GM12878 (cell line): ENCODE measurements around the gene LMAN2L. TPM values are rescaled to one million over a fixed set of nuclear protein-coding genes. Genes with fewer than 3 reads are reported as not detected.

Experiments
- ATAC-seq: fragments of 200-7000 bp; cut with Tn5 transposase; 3 replicates; pipeline ENCODE4 v1.9.1; 2020; ENCODE audit warnings: mild to moderate bottlenecking, moderate library complexity
- BruUV-seq: library from RNA; stranded (reverse); fragments of 400-500 nt; replicated peaks from 2 replicates; lab custom pipeline; 2021; lab: Mats Ljungman, UMichigan
- CTCF ChIA-PET: fragments of 300-600 bp; sonication (Branson Sonifier 250); formaldehyde crosslinking; extraction: SDS; loops from one replicate; lab custom pipeline; 2021; ENCODE audit warnings: inconsistent platforms; lab: Yijun Ruan, JAX
- POLR2A ChIA-PET: fragments of 350-600 bp; formaldehyde crosslinking; extraction: SDS; loops from one replicate; lab custom pipeline; 2021; ENCODE audit warnings: inconsistent platforms; lab: Charles Lee
- RAD21 ChIA-PET: fragments of 300-600 bp; sonication (Branson Sonifier 250); formaldehyde crosslinking; loops from one replicate; lab custom pipeline; 2023; ENCODE audit warnings: antibody characterized with exemption; ENCODE audit not compliant: unreplicated experiment; lab: Charles Lee
- SMC1A ChIA-PET: fragments of 300-600 bp; sonication (Branson Sonifier 250); formaldehyde crosslinking; loops from one replicate; lab custom pipeline; 2023; ENCODE audit not compliant: unreplicated experiment, uncharacterized antibody; lab: Charles Lee
- DNase-seq: peaks from one replicate; pipeline ENCODE4 v3.0.0-alpha.2; 2011; ENCODE audit warnings: low read depth, low spot score
- FAIRE-seq: peaks from 3 replicates; lab custom pipeline; 2011; peaks lifted over from hg19 to GRCh38; lab: Jason Lieb, UNC
- H2AFZ ChIP-seq: 2 replicates; pipeline ENCODE4 v1.6.0; 2011; ENCODE audit warnings: low read depth, low read length, control low read depth; ENCODE audit not compliant: control insufficient read depth
- H3K27ac ChIP-seq: 2 replicates; pipeline ENCODE4 v1.5.1; 2011; ENCODE audit warnings: control low read depth; ENCODE audit not compliant: control insufficient read depth, insufficient read depth
- H3K27me3 ChIP-seq, 2 experiments: replicated peaks in 1 of 2; 2 replicates each; pipeline versions ENCODE4 v1.6.0 to v1.6.1; 2011; ENCODE audit warnings: low read length in 1 of 2; ENCODE audit not compliant: control insufficient read depth in 2 of 2, insufficient read depth in 2 of 2
- H3K36me3 ChIP-seq, 2 experiments: 2 replicates each; pipeline ENCODE4 v1.5.1; 2011; ENCODE audit warnings: low read length in 1 of 2; ENCODE audit not compliant: control insufficient read depth in 2 of 2, insufficient read depth in 2 of 2
- H3K4me1 ChIP-seq: 2 replicates; pipeline ENCODE4 v1.6.1; 2011; ENCODE audit warnings: mild to moderate bottlenecking, low read length, moderate library complexity, mixed read lengths; ENCODE audit not compliant: control insufficient read depth, insufficient read depth
- H3K4me2 ChIP-seq: 2 replicates; pipeline ENCODE4 v1.6.0; 2011; ENCODE audit warnings: control low read depth; ENCODE audit not compliant: control insufficient read depth, insufficient read depth
- H3K4me3 ChIP-seq: fragments of 200-600 bp; sonication (generic); 2 replicates; pipeline ENCODE4 v1.5.1; 2016
- H3K79me2 ChIP-seq: 2 replicates; pipeline ENCODE4 v1.6.0; 2011; ENCODE audit warnings: low read length; ENCODE audit not compliant: control insufficient read depth, insufficient read depth
- H3K9ac ChIP-seq: 2 replicates; pipeline ENCODE4 v1.8.0; 2011; ENCODE audit warnings: low read length, control low read depth, mixed read lengths; ENCODE audit not compliant: control insufficient read depth, insufficient read depth
- H3K9me3 ChIP-seq: replicated peaks from 3 replicates; pipeline ENCODE4 v1.5.1; 2011; ENCODE audit warnings: mild to moderate bottlenecking, low read length; ENCODE audit not compliant: control insufficient read depth, insufficient read depth
- H4K20me1 ChIP-seq: 2 replicates; pipeline ENCODE4 v1.6.0; 2011; ENCODE audit not compliant: control insufficient read depth, insufficient read depth
- ATF2 ChIP-seq: IDR thresholded peaks from 2 replicates; pipeline ENCODE4 v1.6.1; 2012; ENCODE audit warnings: low read length, inconsistent platforms
- CHD4 ChIP-seq: fragments of 200-600 bp; sonication (generic); IDR thresholded peaks from 2 replicates; pipeline ENCODE4 v1.6.1; 2016; ENCODE audit warnings: mild to moderate bottlenecking
- EED ChIP-seq: sonication (generic); IDR thresholded peaks from 2 replicates; pipeline ENCODE4 v1.6.1; 2016; ENCODE audit warnings: antibody characterized with exemption, low read depth
- MEF2B ChIP-seq: fragments of 450-650 bp; IDR thresholded peaks from 2 replicates; pipeline ENCODE4 v1.6.1; 2018; ENCODE audit warnings: mild to moderate bottlenecking, moderate library complexity; ENCODE audit not compliant: partially characterized antibody, poor library complexity, severe bottlenecking
- NBN ChIP-seq: fragments of 450-650 bp; IDR thresholded peaks from 2 replicates; pipeline ENCODE4 v1.6.1; 2016
- POLR2A ChIP-seq: IDR thresholded peaks from 2 replicates; pipeline ENCODE4 v1.6.1; 2011; ENCODE audit warnings: low read depth, mild to moderate bottlenecking, low read length
- RELB ChIP-seq: fragments of 450-650 bp; IDR thresholded peaks from 2 replicates; pipeline ENCODE4 v1.6.1; 2017; ENCODE audit warnings: low read depth, mild to moderate bottlenecking, moderate library complexity
- STAT1 ChIP-seq: fragments of 450-650 bp; conservative IDR thresholded peaks from 2 replicates; pipeline ENCODE4 v1.6.1; 2014; ENCODE audit warnings: antibody characterized with exemption, mild to moderate bottlenecking
- TCF12 ChIP-seq: IDR thresholded peaks from 2 replicates; pipeline ENCODE4 v1.6.1; 2011; ENCODE audit warnings: low read depth, mild to moderate bottlenecking, low read length
- ZNF384 ChIP-seq: IDR thresholded peaks from 2 replicates; pipeline ENCODE4 v1.6.1; 2012; ENCODE audit warnings: low read depth, mild to moderate bottlenecking, low read length, improper control_type of control experiment, borderline replicate concordance
- WGBS: methylation state at CpG from one replicate; pipeline ENCODE4 v1.1.6; 2016; ENCODE audit warnings: low lambda C conversion rate; ENCODE audit not compliant: insufficient replicate concordance, insufficient coverage; ENCODE audit errors: missing lambda C conversion rate; 5-methylcytosine and 5-hydroxymethylcytosine counted together
- in situ Hi-C: fragments of 300-500 bp; cut with MboI; formaldehyde crosslinking; loops from 9 replicates; pipeline ENCODE4 v1.14.3; 2018; ENCODE audit warnings: mixed read lengths
- intact Hi-C: fragments of 100-400 bp; cut with micrococcal nuclease; formaldehyde crosslinking; loops from one replicate; pipeline ENCODE4 v1.14.2; 2022; ENCODE audit not compliant: unreplicated experiment
- polyA plus RNA-seq, 11 experiments: library from polyadenylated mRNA; depleted of rRNA in 4 of 11; unstranded in 6 of 11; stranded (reverse) in 5 of 11; fragments of >200 nt; fragmentation: Nextera tagmentation in 4 of 11; fragmentation: Illumina TruSeq in 1 of 11; extraction: Ambion mirVana in 4 of 11; extraction: Trizol in 1 of 11; gene quantifications; 1 replicate in 1 of 11; 2 replicates in 10 of 11; pipeline versions ENCODE4 v1.2.1 to v1.2.3, GENCODE V29; 2011 to 2016; ENCODE audit warnings: inconsistent platforms in 2 of 11, missing spikeins in 2 of 11, low read depth in 1 of 11
- total RNA-seq, 4 experiments: library from RNA; depleted of rRNA in 3 of 4; stranded (reverse); fragments of >200 nt in 3 of 4; fragmentation: Illumina TruSeq in 1 of 4; extraction: Trizol in 1 of 4; gene quantifications; 2 replicates each; pipeline versions ENCODE4 v1.2.1 to v1.2.3, GENCODE V29; 2013 to 2021
- TF ChIP-seq, protein P1 (sequence below): IDR thresholded peaks from 2 replicates; pipeline ENCODE4 v1.6.1; 2011; ENCODE audit warnings: borderline replicate concordance, low read depth, mild to moderate bottlenecking, moderate library complexity, mixed read lengths, low read length; ENCODE audit not compliant: insufficient read depth; ENCODE audit errors: extremely low read length
- TF ChIP-seq, protein P2 (sequence below): fragments of 450-650 bp; IDR thresholded peaks from 2 replicates; pipeline ENCODE4 v1.6.1; 2016; ENCODE audit warnings: mild to moderate bottlenecking
- TF ChIP-seq, protein P3 (sequence below): IDR thresholded peaks from 2 replicates; pipeline ENCODE4 v1.6.1; 2012; ENCODE audit warnings: low read depth, low read length, improper control_type of control experiment

LMAN2L gene
- total and polyA plus RNA-seq, 10 of the 15 experiments (the other 5 are each of a cell fraction or from before 2014, with no cell fraction given) = 5.7 to 16.3 (median 10.7) TPM

DNA sequence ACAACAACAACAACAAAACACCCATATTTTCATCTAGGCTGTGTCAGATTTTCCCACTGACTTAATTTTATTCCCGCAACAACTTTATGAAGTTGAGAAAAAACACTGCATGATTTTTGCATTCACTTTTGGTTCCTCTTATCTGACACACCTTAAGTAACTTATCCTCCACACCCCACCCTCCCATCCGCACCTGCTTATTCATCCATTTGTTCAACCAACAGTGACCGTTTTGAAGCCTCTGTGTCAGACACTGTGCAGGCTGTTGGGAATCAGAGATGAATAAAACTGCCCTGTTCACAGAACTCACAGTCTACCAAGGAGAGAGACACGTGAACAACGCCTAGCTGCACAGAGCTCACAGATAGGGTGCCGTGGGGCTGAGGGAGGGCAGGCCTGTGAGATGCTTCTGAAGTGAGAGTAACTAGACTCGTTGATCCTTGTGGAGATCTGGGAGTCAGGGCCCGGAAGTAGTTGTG lies 28.3 kb upstream of the LMAN2L start:
- H3K9me3 ChIP-seq = no peaks in the 10 kb centered on the region
- BruUV-seq = no TSS peak
- ChIA-PET CTCF (interaction anchor here (0.6 to 2.7 kb wide), 7 partner anchors 9 to 191 kb away, joined by 3 to 10 read pairs (median 4); partner anchors contain the start of gene ANKRD39), RAD21 (interaction anchor here (0.5 to 2.1 kb wide), 7 partner anchors 22 to 501 kb away, joined by 3 to 12 read pairs (median 3); partner anchors contain the start of gene ANKRD39), POLR2A (interaction anchor here (0.5 to 1.3 kb wide), 8 partner anchors 13 to 605 kb away, joined by 3 to 5 read pairs (median 3); no protein-coding TSS in a partner anchor), SMC1A (interaction anchor here (0.5 to 2.4 kb wide), 6 partner anchors 11 to 186 kb away, joined by 3 to 8 read pairs (median 4); no protein-coding TSS in a partner anchor)
- DNase-seq (peak; percentile 66), ATAC-seq (peak; percentile 57), FAIRE-seq (peak; percentile 61)
- intact Hi-C loops (loop anchor here (10.0 kb wide), 1 partner anchor 233 kb away; the partner anchor contains the start of gene ARID5A), in situ Hi-C loops (no loop called here)
- H3K79me2 ChIP-seq = peaks cover 57% of the 10 kb centered on the region
- H4K20me1 ChIP-seq = no peaks in the 10 kb centered on the region
- H3K9ac ChIP-seq = peak overlapping the region; percentile 5; the same call in 1 of the 2 replicates
- peak overlapping the region; percentile 57 for H2AFZ ChIP-seq
- peak overlapping the region; percentile 76 for H3K4me3 ChIP-seq
- WGBS = 10% methylated on average over 8 of the region's 8 CpGs
- peak overlapping the region; percentile 76 for H3K4me2 ChIP-seq
- H3K27ac ChIP-seq = peak overlapping the region; percentile 68
- H3K36me3 ChIP-seq = peaks cover 0 to 5% of the 10 kb centered on the region in 2 experiments; a peak in 1 of 4 replicates
- H3K4me1 ChIP-seq = peaks cover 47% of the 10 kb centered on the region
- no peaks in the 10 kb centered on the region for H3K27me3 ChIP-seq
- TF ChIP-seq CHD4 = no peak
- no peak for TF ChIP-seq MEF2B
- TF ChIP-seq RELB = 0 out of 2 replicates have a peak, but pooled peaks have one; percentile 63
- TF ChIP-seq STAT1 = no peak
- TF ChIP-seq NBN = peak; percentile 68; the same call in 1 of the 2 replicates
- peak; percentile 45; the same call in 1 of the 2 replicates for TF ChIP-seq POLR2A
- no peak for TF ChIP-seq ZNF384
- TF ChIP-seq, protein P1, sequence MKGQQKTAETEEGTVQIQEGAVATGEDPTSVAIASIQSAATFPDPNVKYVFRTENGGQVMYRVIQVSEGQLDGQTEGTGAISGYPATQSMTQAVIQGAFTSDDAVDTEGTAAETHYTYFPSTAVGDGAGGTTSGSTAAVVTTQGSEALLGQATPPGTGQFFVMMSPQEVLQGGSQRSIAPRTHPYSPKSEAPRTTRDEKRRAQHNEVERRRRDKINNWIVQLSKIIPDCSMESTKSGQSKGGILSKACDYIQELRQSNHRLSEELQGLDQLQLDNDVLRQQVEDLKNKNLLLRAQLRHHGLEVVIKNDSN = peak; percentile 28
- TF ChIP-seq TCF12 = 0 out of 2 replicates have a peak, but pooled peaks have one; percentile 53
- TF ChIP-seq, protein P2, sequence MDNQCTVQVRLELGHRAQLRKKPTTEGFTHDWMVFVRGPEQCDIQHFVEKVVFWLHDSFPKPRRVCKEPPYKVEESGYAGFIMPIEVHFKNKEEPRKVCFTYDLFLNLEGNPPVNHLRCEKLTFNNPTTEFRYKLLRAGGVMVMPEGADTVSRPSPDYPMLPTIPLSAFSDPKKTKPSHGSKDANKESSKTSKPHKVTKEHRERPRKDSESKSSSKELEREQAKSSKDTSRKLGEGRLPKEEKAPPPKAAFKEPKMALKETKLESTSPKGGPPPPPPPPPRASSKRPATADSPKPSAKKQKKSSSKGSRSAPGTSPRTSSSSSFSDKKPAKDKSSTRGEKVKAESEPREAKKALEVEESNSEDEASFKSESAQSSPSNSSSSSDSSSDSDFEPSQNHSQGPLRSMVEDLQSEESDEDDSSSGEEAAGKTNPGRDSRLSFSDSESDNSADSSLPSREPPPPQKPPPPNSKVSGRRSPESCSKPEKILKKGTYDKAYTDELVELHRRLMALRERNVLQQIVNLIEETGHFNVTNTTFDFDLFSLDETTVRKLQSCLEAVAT = peak; percentile 56; the same call in 1 of the 2 replicates
- TF ChIP-seq ATF2 = no peak; the same call in 1 of the 2 replicates
- TF ChIP-seq, protein P3, sequence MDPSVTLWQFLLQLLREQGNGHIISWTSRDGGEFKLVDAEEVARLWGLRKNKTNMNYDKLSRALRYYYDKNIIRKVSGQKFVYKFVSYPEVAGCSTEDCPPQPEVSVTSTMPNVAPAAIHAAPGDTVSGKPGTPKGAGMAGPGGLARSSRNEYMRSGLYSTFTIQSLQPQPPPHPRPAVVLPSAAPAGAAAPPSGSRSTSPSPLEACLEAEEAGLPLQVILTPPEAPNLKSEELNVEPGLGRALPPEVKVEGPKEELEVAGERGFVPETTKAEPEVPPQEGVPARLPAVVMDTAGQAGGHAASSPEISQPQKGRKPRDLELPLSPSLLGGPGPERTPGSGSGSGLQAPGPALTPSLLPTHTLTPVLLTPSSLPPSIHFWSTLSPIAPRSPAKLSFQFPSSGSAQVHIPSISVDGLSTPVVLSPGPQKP = no peak
- peak; percentile 58 for TF ChIP-seq EED
